ENCODE measurements around the gene LEMD2.

DNA sequence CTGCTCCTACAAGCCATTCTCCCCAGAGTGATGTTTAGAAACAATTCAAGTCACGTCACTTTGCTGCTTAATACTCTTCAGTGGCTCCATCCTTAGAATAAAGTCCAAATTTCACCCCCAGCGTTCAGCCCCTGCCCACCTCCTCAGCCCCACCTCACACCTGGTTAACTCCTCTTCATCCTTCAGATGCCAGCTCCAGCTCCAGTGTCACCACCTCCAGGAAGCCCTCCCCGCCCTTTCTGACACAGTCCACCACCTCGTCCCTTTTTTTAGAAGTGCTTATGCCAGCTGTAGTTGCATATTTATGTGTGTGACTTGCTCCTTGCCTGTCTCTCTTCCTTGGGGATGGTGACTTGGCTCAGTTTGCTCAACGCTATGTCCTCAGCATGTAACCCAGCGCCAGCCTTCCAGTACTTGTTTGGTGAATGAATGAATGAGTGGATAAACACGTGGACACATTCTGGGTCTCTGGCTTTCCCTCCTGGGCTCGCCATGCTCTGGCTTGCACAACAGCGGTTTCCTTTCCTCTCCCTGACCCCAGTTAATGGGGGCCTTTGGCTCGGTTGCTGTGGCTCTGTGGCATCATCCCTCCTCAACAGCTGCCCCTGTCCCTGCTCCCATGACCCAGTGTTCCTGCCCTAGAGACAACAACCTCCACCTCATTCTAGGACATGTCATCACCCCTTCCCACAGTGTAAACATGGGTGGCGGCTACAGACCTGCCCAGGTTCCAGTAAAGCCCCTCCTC, 38.5 kb downstream of the LEMD2 start:
- TF ChIP-seq POLR2AphosphoS5 (IDR thresholded peaks at IDR 0.05) (no peak), POLR2A (IDR thresholded peaks at IDR 0.05; ENCODE audit: low read depth) (no peak)
- TF ChIP-seq, protein P1, sequence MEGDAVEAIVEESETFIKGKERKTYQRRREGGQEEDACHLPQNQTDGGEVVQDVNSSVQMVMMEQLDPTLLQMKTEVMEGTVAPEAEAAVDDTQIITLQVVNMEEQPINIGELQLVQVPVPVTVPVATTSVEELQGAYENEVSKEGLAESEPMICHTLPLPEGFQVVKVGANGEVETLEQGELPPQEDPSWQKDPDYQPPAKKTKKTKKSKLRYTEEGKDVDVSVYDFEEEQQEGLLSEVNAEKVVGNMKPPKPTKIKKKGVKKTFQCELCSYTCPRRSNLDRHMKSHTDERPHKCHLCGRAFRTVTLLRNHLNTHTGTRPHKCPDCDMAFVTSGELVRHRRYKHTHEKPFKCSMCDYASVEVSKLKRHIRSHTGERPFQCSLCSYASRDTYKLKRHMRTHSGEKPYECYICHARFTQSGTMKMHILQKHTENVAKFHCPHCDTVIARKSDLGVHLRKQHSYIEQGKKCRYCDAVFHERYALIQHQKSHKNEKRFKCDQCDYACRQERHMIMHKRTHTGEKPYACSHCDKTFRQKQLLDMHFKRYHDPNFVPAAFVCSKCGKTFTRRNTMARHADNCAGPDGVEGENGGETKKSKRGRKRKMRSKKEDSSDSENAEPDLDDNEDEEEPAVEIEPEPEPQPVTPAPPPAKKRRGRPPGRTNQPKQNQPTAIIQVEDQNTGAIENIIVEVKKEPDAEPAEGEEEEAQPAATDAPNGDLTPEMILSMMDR (IDR thresholded peaks at IDR 0.05), result no peak

All from esophagus muscularis mucosa (tissue), 3 donors.